NK-92 treated with Interleukin-12 subunit alpha and Interleukin-12 subunit beta, amount 100 ng/mL, for 24 hours (cell line): Measurements from ENCODE around the gene LPAR5.
A peak's percentile ranks its signal among the peaks of the same experiment; 100 is the strongest.

Experiments used
- DNase-seq: peaks from one replicate; lab custom pipeline; 2025; lab: John Stamatoyannopoulos, UW

The LPAR5 gene

DNA sequence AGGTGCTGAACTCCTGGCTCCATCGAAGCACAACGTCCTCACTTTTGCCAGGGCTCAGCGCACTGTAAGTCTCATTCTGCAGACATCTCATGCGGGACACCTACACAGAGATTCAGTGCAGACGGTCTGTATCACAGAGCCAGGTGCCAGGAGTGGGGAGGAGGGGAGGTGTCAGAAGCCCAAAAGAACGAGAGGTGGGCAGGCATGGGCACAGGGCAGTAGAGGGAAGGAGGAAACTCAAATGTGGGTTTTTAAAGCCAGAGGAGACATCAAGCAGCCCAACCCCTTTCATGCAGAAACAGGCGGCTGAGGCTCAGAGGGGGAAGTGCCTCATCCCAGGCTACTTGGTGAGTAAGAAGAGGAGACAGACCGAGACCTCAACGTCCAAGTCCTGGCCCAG is 2.5 kb upstream of the LPAR5 start:
- no peak for DNase-seq

DNA sequence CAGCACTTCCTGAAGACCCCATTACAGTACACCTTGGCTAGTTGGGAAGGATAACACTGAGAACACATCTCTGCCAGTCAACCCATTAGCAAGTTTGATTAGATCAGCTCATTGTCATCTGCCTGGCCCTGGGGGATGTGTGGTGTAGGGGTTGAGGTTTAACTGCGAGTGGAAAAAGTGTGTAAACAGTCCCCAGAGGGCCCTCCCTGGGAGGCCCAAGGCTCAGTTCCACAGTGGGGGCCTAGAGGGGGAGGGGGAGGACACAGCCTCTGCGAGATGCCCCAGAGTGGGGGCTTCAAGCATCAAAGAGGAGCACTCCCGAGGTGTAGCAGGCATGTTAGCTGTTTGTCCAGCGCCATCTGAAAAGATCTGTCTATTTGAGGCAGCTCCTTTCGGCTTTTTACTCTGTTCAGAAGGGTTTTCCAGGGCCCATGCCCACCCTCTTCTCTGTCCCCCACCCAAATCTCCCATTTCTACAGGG is 344 bp downstream of the LPAR5 start:
- no peak for DNase-seq

DNA sequence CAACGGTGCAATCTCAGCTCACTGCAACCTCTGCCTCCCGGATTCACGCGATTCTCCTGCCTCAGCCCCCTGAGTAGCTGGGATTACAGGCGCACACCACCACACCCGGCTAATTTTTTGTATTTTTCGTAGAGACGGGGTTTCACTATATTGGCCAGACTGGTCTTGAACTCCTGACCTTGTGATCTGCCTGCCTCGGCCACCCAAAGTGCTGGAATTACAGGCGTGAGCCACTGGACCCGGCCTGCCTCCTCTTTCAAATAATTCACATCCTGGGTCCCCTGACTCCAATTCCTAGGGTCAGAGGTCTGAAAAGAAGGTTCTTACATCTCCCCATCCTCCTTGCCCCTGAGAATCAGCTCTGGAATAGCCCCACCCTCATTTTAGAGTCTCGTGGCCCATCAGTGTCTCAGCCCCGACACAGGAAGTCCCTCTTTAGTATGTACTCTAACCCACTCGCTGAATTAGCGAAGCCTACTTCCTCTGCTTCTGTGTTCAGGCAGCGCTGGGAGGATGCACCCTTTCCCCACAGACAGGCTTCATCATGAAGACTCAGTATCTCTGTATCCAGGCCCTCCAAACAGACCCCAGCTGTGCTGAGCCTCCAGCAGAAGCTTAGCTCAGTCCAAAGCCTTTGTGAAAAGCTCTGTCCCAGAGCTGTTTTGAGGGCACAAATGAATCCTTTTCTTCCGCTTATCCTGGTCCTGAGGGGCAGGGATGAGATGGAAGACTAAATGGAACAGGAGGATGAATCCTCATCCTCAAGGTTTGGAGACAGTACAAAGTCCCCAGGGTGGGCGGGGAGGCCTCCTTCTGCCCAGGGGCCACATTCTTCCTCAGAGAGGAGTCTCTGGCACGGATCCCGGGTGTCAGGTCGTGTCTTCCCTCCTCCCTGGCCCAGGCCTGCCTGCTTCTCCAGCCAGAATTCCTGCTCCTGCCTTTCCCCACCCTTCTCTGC is 3.5 kb downstream of the LPAR5 start:
- DNase-seq: no peak

DNA sequence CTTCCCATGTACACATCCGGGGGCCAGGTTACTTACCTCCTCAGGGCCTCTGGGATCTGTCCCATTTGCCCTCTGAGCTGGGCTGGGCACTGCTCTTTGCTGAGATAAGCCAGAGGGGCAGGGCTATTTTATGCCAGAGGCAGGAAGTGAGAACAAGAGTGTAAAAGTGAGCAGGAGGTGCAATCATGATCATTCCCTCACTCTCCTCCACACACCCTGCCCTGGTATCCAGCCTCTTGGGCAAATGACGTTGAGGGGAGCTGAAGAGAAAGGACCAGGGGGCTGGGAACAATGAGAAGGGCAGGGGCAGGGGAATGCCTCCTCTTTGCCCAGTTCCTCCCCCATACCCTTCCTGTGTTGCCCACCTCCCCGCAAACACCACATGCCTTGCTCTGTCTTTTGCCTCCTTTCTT is 4.2 kb downstream of the LPAR5 start:
- DNase-seq: no peak

DNA sequence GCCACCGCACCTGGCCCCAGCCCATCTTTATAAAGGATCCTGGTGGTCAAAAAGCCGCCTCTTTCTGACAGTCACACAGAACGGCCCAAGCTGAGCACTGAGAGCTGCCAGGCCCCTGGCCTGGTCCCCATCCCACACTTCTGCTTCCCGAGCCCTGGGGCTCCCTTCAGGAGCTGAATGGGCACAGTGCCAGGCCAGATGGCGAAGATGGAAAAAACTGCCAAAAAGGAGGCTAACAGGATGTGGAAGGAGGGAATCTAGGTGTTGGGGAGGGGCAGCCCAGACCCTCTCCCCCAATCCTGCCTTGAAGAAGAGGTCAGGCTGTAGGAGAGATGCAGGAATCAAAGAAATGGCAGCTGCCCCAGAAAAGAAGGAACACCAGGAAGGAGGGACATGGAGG is 5.0 kb downstream of the LPAR5 start:
- no peak for DNase-seq

DNA sequence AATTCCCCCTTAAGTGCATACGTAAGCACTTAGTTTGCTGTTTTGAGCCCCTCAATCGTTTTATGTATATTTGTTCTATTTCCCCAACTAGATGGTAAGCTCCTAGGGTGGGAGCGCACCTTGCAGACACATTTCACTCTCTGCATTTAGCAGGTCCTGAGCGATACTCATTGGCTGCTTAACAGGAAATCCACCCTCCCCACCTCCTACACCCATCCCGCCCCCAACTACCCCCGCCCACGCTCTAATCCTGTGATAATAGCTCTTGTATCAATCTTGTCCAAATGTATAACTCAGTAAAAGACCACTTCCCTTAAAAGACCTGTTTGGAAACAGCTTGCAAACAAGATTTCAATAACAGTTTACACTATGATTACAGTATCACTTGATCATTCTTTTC is 8.1 kb downstream of the LPAR5 start:
- DNase-seq: no peak

DNA sequence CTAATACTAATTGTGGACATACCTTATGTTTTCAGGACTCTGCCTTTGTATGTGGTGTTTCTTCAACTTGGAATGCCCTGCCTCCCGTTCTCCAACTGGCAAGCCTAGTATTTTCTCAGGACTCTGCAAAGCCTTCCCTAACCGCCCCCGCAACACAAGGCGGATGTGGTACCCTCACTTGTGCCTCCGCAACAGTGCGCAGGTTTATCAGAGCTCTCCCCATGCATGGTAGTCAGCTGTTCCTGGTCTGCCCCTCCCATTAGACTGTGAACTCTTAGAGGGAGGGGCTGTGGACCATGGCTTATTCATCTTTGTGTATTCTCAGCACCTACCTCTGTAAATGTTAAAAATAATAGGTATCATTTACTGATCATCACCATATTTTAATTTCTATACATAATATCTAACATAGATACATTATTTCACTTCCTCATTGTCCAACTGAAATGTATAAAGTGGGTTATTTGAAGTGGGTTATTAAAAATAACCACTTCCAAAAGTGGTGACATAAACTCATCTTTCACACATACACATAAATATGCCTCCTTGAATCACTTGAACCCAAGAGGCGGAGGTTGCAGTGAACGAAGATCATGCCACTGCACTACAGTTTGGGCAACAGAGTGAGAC is 9.0 kb downstream of the LPAR5 start:
- DNase-seq: no peak

DNA sequence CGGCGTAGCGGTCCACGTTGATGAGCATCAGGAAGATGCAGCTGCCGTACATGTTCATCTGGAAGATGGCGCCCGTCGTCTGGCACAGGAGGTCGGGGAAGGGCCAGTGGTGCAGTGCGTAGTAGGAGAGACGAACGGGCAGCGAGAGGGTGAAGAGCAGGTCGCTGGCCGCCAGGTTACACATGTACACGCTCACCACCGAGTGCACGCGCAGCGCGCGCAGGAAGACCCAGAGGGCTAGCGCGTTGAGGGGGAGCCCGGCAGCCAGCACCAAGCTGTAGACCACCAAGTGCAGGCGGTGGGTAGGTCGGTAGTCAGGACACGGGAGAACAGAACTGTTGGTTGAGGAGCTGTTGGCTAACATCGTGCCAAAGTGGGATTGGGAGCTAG is 14.9 kb downstream of the LPAR5 start:
- no peak for DNase-seq

DNA sequence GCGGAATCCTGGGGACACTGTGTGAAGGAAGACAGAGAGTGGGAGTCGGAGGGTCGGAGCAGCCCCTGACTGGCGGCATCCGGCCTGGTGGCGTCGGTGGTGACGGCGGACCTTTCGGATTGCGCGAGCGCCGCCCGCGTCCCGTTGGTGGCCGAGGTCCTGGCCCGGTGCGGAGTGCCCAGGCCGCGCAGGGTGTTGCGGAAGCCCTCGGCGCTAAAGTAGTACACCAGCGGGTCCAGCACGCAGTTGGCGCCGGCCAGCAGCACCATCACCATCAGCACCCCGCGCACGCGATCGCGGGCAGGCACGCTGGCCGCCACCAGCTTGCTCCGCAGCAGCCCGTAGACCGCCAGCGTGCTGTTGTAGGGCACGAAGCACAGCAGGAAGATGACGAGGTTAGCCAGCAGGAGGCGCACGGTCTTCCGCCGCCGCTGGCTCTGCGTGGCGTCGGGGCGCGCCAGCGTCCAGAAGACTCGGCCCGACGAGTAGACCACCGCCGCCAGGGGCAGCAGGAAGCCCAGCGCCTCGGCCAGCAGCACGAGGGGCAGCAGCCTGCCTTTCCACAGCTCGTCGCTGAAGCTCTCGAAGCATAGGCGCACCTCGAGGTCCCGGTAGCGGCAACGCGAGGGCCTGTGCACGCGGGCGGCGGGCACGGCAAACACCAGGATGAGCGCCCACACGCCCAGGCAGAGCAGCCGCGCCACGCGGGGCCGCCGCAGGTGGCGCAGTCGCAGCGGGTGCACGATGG is 15.4 kb downstream of the LPAR5 start:
- DNase-seq: no peak

DNA sequence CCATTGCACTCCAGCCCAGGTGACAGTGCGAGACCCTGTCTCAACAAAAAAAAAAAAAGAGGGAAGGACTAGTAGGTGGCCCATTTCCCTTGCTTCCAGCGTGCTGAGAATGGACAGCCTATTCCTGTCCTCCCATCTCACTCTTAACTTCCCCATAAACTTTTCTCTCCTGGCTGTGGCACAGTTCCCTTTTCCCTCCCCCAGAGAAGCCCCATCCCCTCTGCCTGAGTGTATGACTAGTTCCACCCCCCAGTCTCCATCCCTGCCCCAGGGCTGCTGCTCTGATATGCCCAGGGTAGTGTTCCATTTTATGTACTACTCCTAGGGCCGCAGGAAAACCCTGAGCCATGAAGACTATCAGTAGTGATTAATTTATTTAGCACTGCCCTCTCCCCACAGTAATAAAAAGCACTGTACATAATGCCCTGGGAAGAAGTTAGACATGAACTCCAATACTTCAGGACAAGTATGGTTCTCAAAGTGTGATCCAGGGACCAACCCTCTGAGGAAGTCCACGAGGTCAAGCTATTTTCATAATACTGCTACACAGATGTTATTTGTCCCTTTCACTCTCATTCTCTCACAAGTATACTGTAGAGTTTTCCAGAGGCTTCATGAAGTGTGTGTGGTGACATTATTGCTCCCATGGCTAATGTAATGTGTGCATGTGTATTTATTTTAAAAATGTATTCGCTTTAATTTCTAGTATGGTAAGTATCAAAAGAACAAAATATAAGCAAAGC is 17.1 kb downstream of the LPAR5 start:
- no peak for DNase-seq

DNA sequence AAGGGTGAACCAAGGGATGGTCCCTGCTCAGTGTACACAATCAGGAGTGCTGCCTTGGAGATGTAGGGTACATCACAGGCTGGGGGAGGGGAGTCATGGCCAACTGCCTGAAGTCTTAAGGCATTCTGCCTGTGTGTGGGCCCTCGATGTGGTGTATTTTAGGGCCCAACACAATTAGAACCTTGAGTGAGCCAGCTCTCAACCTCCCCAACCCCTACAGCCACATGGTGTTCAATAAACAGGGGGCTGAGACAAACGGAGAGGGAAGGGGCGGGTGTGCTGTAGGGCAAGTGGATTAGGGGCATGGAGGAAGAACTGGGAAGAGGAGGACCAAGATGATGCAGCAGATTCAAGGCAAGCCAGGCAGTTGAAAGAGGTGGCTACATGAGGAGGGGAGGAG is 20.0 kb downstream of the LPAR5 start:
- no peak for DNase-seq

DNA sequence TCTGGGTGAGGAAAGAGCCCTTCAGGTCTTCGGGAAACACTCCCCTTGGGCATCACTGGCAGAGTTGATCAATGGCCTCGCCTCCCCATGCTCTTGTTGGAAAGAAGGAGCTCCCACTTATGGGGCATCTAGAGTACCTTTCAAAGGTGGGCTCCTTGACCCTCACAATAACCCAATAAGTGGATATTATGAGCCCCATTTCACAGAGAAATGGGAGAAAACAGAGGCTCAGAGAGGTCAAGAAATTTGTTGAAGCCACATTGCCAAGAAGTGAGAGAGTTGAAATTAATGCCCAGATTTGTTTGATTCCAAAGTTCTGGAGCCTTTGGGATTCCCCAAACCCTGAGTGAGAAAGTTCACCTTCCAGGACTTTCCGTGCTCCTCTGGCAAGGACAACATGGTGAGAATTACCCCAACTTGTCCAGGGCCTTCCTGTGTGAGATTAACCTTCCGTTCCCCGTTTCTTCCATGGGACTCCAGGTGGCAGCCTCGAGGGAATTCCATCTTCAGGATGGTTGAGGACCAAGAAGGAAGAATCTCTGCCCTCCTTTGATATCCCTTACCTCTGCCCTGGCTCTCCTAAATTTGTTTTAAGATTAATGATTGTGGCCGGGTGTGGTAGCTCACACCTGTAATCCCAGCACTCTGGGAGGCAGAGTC is 21.1 kb downstream of the LPAR5 start:
- DNase-seq: no peak

DNA sequence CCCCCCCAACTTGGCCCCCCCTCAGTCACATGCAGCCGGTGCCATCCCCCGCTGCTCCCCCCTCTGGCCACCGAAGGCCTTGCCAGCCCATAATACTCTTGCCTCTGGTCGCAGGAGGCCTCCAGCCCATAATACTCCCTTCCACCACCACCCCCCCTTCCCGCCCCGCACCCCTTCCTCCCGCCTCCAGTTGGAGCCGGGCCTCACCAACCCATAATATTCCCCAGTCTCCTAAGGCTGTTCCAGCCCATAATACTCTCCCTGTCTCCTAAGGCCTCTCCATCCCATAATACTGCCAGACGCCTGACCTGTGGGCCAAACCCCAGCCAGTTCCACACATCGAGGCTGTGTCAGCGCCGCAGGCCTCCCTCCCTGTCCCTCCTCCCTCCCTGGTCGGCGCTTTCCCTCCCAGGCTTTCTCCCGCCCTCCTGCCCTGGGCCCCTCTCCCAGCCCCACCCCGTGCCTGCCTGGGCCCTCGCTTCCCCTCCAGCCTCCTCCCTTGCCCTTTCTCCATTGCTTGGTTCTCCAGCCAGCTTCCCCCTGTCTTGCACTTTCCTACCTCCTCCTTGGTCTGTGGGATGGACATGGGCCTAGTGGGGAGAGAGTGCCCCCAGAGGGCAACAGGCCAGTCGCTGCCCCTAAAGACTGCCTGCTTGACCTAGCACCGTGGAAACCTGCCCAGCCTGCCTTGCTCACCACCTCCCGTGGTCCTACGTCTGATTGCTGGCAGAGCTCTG is 21.8 kb downstream of the LPAR5 start:
- no peak for DNase-seq

DNA sequence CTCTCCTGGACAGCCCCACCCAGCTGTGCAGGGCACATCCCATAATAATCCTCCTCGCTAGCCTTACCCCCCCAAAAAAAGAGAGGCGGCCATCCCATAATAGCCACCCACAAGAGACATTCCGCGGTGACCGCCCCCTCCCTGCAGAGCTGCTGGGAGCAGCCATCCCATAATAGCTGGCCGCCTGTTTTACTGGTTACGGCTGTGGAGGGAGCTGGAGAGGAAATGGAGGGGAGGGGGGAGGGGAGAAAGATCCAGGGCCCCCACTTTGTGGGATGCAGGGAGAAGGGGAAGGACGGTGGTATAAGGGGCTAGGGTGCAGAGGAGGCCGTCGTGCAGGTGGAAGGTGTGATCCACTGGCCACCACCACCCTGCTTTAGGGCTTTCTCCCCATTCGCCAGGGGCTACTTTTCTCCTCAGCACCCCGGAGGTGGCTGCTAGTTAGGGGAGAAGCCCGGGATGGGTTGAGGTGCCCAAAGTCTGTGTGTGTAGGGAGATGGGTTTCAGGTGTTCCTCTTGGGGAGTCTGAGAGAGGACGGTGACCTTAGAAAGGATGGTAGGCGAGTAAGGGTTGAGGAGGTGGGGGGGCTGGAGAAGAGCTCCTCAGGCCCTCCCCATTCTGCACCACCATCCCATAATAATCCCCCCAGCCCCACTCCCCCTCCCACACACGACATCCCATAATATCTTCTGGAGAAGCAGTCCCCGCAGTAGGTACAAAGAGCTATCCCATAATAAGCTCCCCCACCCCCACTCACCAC is 22.6 kb downstream of the LPAR5 start:
- DNase-seq: no peak

DNA sequence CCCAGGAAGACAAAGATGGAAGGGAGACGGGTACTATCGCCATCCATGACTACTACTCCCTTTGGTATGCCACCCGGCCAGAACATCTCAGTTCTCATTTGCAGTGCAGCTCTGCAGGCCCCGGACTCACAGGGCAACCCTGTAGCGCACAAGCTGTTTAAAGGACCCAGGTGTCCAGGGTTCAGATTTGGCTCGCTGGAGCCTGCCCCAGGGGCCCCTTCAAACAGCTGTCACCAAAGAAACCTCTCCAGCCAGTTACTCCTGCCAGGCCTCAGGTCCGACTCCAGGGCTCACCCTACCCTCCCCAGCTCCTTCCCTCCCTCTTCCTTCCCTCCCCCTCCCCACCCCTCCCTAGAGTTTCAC is 23.1 kb downstream of the LPAR5 start:
- DNase-seq: no peak

DNA sequence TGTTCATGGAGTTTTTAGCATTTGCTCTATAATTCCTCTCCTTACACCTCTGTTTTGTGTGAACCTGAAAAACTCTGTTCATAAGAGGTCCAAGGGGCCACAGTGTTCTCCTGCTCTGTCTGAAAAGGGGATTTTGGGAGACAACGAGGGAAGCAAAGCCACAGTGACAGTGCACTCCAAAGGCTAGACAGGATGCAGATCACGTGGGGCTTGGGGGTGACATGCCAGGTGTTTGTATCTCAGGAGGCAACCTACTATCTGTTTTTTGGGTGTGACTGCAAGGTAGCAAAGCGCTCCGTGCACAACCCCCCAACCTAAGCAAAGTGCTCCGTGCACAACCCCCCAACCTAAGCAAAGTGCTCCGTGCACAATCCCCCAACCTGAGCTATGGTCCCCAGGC is 23.5 kb downstream of the LPAR5 start:
- no peak for DNase-seq

DNA sequence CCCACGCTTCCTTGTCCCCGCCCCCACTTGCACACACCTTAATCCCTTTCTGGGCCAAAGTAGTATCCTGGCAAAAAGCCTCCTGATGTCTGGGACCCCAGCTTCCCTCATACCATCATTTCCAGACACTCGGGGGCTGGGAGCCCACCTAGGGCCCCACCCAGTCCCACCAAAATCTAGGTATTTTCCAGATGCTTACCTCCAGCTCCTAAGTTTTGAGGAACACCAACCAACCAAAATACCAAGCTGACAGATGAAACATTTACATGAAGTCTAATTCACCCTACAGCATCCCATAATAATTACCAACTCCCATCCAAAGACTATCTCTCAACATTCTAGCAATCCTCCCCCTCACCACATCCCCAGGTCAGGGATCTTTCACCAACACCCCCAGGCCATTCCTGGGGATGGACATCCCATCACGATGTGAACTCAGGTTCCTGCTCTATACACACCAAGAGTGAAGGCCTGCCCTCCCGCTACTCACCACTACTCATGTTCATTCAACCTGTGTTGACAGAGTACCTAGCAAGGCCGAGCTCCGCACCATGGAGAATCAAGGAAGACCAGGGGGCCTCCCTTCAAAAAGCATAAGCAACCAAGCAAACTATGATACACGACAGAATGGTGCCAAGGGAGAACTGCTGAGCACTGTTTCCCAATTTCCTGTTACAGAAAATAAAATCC is 27.0 kb downstream of the LPAR5 start:
- DNase-seq: no peak

DNA sequence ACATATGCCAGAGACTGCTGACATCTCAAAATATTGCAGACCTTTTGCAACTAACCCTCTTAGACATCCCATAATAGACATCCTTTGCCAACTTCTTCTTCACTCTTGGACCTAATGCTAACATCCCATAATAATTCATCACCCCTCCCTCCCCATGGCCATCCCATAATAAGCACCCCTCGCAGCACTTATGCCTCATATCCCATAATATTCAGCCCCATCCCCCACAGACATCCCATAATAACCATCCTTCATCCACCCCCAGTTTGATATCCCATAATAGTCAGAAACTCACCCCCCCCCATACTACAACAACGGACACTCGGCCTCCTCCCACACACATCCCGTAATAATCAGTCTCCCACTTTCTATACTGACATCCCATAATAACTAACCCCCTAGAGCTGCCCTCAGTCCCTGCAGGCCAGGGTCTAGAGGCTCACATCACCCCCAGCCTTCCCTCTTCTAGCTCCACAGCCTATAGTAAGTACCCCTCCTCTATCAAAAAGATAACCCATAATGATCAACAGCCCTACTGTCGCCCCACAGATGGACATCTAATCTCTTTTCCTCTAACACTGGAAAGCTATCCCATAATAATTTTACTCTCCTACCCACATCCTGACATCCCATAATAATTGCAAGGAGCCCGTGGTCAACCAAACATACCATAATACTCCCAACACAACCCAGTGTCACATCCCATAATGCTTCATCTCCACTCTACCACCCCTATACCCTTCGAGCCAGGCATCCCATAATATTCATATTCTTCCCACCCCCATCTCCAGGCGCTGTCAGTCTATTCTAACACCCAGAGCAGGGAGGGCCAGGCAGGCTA is 27.8 kb downstream of the LPAR5 start:
- DNase-seq: peak; percentile 40
